Lower leg skin (tissue), 4 donors: Measurements from ENCODE around the gene CHPF. TPM values are rescaled to one million over a fixed set of nuclear protein-coding genes. Genes with fewer than 3 reads are reported as not detected.
A peak's percentile ranks its signal among the peaks of the same experiment; 100 is the strongest.

Experiments
- DNase-seq, 2 donors: peaks; one replicate each; pipeline ENCODE4 v3.0.0-alpha.2; 2019; ENCODE audit warnings: low spot score in 2 of 2
- H3K4me3 ChIP-seq: fragments of 200-600 bp; sonication (generic); 2 replicates; pipeline ENCODE4 v1.5.1; 2017; ENCODE audit warnings: mild to moderate bottlenecking, low read depth; ENCODE audit not compliant: poor library complexity, severe bottlenecking
- CTCF ChIP-seq, 3 donors: fragments of 450-650 bp; IDR thresholded peaks; one replicate each; pipeline ENCODE4 v1.5.1; 2016; ENCODE audit warnings: antibody characterized with exemption in 3 of 3, mild to moderate bottlenecking in 3 of 3, moderate library complexity in 2 of 3
- POLR2A ChIP-seq, 2 donors: fragments of 450-650 bp; IDR thresholded peaks; one replicate each; pipeline ENCODE4 v1.6.1; 2016 to 2017; ENCODE audit warnings: antibody characterized with exemption in 2 of 2, mild to moderate bottlenecking in 1 of 2, moderate library complexity in 1 of 2
- WGBS, 2 donors: methylation state at CpG; one replicate each; pipeline ENCODE4 v1.1.5; 2018; 5-methylcytosine and 5-hydroxymethylcytosine counted together
- intact Hi-C: fragments of 100-400 bp; cut with DNase I; formaldehyde crosslinking; loops from one replicate; pipeline ENCODE4 v1.15.0; 2023; ENCODE audit warnings: low total_unique reads
- total RNA-seq, 4 donors: library from RNA; depleted of rRNA; stranded (reverse); fragments of >200 nt; gene quantifications; one replicate each; pipeline ENCODE4 v1.1.0, GENCODE V29; 2016

The CHPF gene
- total RNA-seq, 4 donors from 2014 or later: 37.8 to 73.1 (median 58.4) TPM

- TF ChIP-seq CTCF (IDR thresholded peaks at IDR 0.05): no peak
- TF ChIP-seq POLR2A (IDR thresholded peaks at IDR 0.05): no peak
- intact Hi-C loops: loop anchor here (10.0 kb wide), 1 partner anchor 80 kb away; no protein-coding TSS in a partner anchor
- WGBS, 2 donors: 87 to 93% methylated on average over 8 to 13 of the region's 15 CpGs
- no peak overlapping the region for H3K4me3 ChIP-seq
- DNase-seq: no peak
Observed at GRCh38 chr2:219554350-219554749, 10.7 kb upstream of the CHPF start.

GRCh38 chr2:219553463-219553963 is 9.9 kb upstream of the CHPF start:
- no peak overlapping the region for H3K4me3 ChIP-seq

GRCh38 chr2:219553168-219553417 is 9.5 kb upstream of the CHPF start:
- no peak overlapping the region for H3K4me3 ChIP-seq
- intact Hi-C loops: loop anchor here (10.0 kb wide), 1 partner anchor 82 kb away; no protein-coding TSS in a partner anchor
- TF ChIP-seq POLR2A (IDR thresholded peaks at IDR 0.05): no peak
- TF ChIP-seq CTCF (IDR thresholded peaks at IDR 0.05): no peak
- no peak for DNase-seq
- WGBS, 2 donors: 31 to 41% methylated on average over 5 to 7 of the region's 7 CpGs

More at GRCh38 chr2:219553463-219553963, 9.9 kb upstream of the CHPF start:
- no peak for DNase-seq
- TF ChIP-seq POLR2A (IDR thresholded peaks at IDR 0.05) (no peak), CTCF (IDR thresholded peaks at IDR 0.05) (no peak)
- 80 to 87% methylated on average over 12 of the region's 12 CpGs for WGBS, 2 donors
- intact Hi-C loops: loop anchor here (10.0 kb wide), 1 partner anchor 81 kb away; no protein-coding TSS in a partner anchor

- peak overlapping the region; percentile 32 for H3K4me3 ChIP-seq
- 2 to 4% methylated on average over 47 to 51 of the region's 99 CpGs for WGBS, 2 donors
- TF ChIP-seq CTCF (IDR thresholded peaks at IDR 0.05): no peak
- TF ChIP-seq POLR2A (IDR thresholded peaks at IDR 0.05): no peak
- peak; percentile 75 to 97 for DNase-seq
- intact Hi-C loops: loop anchor here (10.0 kb wide), 1 partner anchor 82 kb away; no protein-coding TSS in a partner anchor
Observed at GRCh38 chr2:219552382-219553167, 9.0 kb upstream of the CHPF start.

GRCh38 chr2:219551441-219552381 is 8.1 kb upstream of the CHPF start:
- TF ChIP-seq CTCF (IDR thresholded peaks at IDR 0.05) (no peak), POLR2A (IDR thresholded peaks at IDR 0.05) (no peak)
- DNase-seq: no peak
- intact Hi-C loops: loop anchor here (10.0 kb wide), 1 partner anchor 83 kb away; no protein-coding TSS in a partner anchor
- peak overlapping the region; percentile 32 for H3K4me3 ChIP-seq
- WGBS, 2 donors: 5 to 9% methylated on average over 22 to 43 of the region's 54 CpGs
